Dermis microvascular lymphatic vessel endothelial cell (primary cell): Measurements from ENCODE around the gene VRK2. TPM values are rescaled to one million over a fixed set of nuclear protein-coding genes. Genes with fewer than 3 reads are reported as not detected.

ENCODE experiments used
- total RNA-seq: library from RNA; depleted of rRNA; stranded (reverse); fragments of >200 nt; gene quantifications from 2 replicates; pipeline ENCODE4 v1.2.1, GENCODE V29; 2014

The VRK2 gene
- total RNA-seq, 1 donor from 2014 or later: 26.6 TPM

Other genes starting within 250 kb of the VRK2 start
- 12.5 and 12.6 TPM in 2 replicates for gene FANCL, start 194.5 kb downstream of the VRK2 start, total RNA-seq